Measurements from ENCODE around the gene FLVCR2.
A peak's percentile ranks its signal among the peaks of the same experiment; 100 is the strongest.
"Not testable (repeated sequence)": the region's sequence is repeated elsewhere in the genome, so short reads cannot be mapped to it uniquely, and the experiment has no call there.

The FLVCR2 gene

DNA sequence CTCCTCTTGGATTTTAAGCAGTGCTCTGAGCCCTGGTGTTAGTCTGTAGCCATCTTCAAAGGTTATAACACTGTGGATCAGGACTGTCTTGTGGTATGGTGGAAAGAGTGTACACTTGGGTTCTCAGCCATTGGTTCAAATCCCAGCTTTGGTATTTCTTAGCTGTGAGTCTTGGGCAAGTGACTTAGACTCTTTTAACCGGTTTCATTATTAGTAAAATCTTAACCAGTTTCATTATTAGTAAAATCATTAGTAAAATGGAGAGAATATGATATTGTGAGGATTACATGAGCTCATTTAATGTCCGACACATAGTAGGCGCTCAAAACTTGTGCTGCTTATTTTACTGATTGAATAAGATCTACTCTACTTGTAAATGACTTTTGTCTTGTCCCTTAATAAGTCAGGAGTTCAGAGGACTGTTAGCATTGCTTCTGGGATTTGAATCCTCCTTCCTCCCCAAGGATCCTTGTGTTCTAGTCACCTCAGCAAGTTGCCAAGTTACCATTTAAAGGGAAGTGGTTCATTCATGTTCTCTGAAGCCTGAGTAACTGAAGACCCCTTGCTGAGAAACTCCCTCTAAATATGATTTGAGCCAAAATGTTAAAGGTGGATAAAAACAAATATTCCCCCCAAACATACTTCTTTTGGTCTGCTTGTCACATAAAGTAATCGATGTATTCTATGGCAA, 95.1 kb downstream of the FLVCR2 start:
- DNase-seq = peak; percentile 77

DNA sequence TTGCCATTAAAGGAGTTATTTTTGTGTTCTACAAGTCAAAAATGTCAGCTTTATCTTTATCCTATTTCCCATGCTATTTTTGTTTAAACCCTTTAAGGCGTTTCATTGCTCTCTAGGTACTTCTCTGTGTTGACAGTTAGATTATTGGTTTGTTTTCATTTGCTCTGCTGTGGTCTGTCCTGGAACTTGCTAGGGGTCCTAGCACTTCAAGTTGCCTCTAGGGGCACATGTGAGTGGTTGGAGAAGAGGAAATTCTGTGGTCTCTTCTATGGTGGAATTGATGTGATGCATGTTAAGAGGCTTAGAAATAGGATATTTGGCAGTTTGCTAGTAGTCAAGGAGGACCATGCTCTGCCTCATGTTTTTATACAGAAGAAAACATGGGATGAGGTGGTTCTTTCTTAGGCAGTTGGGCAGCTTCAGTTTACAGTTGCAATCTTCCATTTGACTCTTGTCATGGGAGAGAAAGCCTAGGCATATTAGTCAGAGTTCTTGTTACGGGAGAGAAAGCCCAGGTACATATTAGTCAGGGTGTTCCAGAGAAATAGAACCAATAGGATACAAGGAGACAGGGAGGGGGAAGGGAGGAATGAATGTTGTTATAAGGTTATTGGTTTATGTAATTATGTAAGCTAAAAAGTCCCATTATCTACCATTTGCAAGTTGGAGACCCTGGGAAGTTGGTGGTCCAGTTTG, 97.0 kb downstream of the FLVCR2 start:
- DNase-seq = no peak

DNA sequence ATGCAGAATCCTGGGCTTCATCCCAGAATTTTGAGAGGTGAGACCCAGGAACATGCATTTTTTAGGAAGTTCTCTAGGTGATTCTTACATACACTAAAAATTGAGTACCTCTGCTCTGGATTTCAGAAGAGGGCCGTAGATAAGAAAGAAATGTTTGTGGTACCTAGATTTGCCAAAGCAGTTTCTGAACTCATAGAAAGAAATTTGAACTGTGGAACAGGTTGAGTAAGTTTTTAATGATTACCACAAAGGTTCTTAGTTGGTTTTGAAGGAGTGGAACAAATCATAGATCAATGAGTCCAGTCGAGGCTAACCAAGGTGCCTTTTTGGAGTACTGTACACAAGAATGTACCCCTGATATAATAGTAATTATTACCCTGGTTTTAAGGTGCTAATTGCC, 107.5 kb downstream of the FLVCR2 start:
- no peak for DNase-seq

DNA sequence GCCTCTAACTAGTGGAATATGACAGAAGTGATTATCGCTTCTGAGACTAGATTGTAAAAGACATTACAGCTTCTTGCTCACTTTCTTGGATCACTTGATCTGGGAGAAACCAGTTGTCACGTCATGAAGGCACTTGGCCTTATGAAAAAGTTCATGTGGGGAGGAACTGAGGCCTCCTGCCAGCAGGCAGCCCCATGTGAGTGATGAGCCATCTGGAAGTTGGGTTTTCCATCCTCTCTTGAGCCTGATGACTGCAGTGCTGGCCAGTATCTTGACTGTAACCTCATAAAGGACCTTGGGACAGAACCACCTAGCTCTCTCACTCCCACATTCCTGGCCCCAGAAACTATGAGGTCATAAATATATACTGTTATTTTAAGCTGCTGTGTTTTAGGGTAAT, 110.6 kb downstream of the FLVCR2 start:
- DNase-seq = no peak

DNA sequence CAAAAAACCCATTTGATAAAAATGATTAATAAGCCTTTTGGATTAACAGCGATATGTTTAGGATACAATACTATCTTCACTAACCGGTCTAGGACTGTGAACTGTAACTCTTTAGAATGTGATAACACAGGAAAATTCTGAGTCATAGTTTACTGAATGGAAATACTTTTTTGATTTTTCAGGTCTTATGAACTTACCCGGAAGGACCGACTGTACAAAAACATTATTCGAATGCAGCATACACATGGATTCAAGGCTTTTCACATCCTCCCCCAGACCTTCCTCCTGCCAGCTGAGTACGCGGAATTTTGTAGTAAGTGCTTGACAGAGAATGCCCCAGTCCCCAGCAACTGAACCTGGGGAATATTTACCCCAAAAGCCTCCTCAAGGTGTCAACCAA, 111.6 kb downstream of the FLVCR2 start:
- no peak for DNase-seq

DNA sequence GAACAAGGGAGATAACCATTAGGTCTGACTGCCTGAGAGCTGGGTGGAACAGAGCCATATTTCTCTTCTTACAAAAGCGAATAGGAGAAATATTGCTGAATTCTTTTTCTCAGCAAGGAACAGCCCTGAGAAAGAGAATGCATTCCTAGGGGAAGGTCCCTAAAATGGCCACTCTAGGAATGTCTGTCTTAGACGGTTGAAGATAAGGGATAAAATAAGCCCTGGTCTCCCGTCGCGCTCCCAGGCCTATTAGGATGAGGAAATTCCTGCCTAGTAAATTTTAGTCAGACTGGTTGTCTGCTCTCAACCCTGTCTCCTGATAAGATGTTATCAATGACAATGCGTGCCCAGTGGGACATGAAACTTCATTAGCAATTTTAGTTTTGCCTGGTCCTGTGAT, 116.6 kb downstream of the FLVCR2 start:
- not testable (repeated sequence) for DNase-seq

DNA sequence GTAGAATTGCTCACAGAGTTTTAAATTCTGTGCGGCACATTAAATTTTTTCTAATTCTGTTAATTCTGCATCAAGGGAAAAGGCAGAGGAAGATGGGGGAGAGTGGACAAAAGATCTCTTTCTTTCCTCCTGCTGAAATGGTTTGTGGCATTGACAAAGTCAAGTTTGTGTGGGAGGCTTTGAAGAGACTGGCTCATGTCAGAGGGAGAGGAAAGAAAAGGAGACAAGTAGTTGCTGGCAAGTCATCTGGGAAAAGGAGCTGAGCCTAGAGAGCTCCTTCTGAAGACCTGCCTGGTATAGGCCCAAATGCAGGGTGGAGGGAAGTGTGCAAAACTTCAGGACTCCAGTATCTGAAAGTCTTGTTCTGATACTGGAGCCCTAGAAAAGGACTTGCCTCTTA, 119.0 kb downstream of the FLVCR2 start:
- DNase-seq = no peak
